HG02943 (cell line): ENCODE results near the gene SEPTIN2.
A peak's percentile ranks its signal among the peaks of the same experiment; 100 is the strongest.
"Not testable (repeated sequence)": the region's sequence is repeated elsewhere in the genome, so short reads cannot be mapped to it uniquely, and the experiment has no call there.

ENCODE experiments used
- ATAC-seq: cut with Tn5 transposase; IDR thresholded peaks from one replicate; pipeline ENCODE4 v1.9.1; 2021; ENCODE audit warnings: mild to moderate bottlenecking, low read depth, moderate library complexity; ENCODE audit not compliant: unreplicated experiment

Gene SEPTIN2

DNA sequence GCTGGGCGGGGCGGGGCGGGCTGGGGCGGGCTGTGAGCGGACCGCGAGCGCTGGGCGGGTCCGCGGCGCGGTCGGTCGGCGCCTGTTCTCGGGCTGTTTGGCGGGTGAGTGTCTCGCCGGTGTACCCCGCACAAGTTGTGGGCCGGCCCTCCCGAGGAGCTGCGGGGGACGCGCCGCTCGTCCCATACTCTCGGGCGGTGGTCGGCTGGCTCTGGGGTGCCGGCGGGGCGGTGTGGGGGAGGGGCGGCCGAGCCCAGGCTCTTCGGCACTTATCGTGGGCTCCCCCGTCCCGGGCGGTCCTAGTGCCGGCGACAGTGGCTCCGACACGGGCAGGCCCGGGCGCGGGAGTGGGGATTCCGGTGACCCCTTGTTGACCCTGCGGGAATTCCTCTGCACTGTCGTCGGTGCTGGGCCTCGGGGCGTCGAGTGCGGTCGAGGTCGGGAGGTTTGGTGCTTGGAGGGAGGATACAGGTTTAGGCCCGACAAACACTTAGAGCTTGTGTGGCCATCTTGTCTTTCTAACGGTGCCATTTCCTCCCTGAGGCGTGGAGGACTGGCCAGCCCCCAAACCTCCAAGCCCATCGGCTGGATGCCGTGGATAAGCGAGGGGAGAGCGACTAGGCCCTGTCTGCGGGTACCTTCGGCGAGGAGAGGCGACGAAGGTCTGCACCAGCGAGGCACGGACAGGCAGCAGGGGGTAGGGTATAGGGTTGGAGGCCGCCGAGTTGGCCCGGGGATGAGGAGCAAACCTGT is at the start of gene SEPTIN2:
SEPTIN2 (plus strand) TSS at position 47 of the 753 bp plus-strand sequence. CDS start 8,308 bp downstream, outside the sequence.
- peak; percentile 39 for ATAC-seq

DNA sequence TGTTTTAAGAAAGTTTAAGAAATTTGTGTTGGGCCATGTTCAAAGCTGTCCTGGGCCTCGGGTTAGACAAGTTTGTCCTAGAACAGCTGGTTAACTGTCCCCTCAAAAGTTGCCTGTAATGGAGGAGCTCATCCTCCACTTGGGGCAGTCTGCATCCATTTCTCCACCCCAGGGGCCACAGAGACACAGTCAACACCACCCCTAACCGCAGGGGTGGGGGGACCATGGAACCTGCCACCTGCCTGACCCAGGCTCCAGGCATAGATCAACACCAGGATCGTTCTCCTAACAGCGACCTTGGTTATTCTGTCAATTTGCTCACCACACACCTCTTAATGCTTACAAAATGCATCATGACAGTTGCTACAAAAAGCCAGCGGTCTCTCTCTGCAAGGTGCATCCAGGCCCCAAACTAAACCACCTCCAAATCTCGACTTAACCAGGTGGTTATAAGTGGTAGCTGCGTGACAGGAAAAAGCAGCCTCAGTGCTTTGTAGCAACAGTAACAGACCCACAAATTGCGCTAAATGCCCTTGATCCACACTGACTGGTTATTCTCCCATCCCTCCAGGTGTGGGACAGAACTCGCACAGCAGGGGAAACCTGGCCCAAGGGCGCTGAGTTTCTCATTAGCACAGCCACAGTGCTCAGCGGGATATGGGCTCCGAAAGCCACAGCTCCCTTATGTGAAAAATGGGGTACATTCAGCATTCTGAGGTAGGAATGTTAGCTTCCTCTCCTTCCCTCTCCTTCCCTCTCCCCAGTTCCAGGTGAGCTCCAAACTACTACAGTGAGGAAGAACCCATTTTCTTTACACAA is 48.3 kb upstream of the SEPTIN2 start:
- no peak for ATAC-seq

DNA sequence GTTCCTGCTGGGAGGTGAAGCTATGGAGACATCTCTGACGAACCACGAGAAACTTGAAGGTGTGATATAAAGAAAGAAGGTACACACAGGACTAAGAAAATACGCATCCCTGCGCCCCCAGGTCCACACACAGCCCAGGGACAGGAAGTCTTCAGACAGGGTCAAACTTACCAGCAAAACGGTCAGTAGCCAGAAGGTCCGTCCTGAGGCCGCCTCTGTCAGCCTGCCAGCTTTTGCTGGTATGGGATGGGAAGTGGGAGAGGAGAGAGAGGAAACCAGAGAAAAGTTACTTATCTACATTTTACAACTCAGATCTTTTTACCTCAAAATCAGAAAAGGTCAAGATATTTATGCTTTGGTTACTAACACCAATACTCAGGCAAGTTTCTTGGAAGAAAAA is 47.4 kb upstream of the SEPTIN2 start:
- no peak for ATAC-seq

DNA sequence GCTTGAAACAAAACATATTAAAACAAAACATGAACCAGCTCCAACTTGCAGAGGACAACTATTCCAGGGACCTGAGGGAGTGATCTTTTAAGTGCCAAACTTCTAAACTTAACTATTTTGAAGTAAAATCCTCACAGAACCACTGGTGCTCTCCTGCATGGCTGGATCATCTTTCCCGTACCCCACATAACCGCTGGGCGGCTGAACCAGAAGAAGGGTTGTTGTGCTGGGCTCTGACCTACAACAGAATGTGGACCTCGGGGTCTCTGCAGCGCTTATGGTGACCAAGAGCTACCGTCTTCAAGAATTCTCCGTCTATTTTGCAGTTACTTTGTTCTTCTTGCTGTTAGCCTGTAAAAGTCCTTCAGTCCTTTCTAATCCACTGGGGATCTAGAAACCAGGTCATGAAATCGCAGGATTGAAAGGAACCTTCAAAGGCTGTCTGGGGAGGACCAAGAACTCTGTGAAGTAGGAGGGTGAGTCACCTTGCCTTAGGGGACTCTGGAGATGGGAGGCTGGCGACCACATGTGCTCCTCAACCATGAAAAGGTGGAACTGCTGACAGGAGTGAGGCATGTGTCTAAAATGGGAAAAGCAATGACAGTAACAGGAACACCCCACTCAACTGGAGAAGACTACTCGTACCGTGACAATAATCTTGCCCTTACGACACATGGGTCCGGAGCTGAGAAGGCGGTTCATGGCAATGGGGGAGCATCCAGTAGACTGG is 46.8 kb upstream of the SEPTIN2 start:
- no peak for ATAC-seq

DNA sequence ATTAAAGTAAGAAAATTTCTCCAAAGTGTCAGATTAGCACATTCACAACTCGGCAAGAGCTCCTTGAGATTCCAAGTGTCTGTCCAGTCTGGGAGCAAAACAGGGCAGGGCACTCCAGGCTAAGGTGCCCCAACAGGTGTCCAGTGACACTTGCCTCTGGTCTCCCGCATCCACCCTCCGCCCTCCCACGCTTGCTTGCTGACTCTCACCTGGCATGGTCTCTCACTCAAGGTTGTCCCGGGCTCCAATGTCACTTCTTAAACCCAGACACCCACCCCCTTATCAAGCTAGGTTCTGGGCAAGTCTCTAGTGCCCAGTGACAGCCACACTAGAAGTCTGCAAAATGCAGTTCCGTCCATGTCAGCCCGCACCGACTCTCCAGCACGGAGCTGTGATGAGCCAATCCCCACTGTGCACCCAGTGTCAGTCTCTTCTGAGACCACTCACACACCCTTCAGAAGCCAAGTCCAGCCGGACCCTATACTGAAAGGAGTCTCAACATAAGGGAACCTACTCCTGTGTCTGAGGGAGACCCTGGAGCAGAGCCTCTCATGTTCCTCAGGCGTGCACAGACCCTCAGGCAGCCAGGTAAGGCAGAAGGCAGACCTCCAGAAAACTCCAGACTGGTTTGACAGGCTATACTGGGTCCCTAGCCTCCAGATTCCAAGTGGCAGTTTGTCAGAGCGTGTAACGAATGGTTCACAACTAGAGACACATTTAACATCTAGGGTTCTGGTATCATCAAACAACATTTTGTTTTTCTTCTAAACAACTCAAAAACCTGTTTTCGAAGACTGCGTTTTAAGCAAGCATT is 45.8 kb upstream of the SEPTIN2 start:
- ATAC-seq = no peak

DNA sequence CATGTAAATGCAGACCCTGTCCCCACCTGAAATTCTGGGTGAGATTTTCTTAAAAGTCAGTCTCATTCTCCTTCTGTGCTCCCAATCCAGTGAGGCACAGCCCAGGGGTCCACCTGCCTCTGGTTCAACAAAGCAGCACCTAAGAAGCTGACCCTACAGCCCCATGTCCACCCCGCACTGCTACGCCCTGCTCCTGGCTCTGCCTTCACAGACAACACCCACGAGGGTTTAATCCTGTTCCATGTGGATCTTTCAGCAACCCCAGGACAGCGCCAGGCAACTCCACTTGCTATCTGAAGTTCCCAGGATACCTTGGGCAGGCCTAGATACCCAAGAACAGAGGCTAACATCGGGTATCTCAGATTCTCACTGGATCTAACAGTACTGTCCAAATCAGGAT is 45.2 kb upstream of the SEPTIN2 start:
- ATAC-seq = no peak

DNA sequence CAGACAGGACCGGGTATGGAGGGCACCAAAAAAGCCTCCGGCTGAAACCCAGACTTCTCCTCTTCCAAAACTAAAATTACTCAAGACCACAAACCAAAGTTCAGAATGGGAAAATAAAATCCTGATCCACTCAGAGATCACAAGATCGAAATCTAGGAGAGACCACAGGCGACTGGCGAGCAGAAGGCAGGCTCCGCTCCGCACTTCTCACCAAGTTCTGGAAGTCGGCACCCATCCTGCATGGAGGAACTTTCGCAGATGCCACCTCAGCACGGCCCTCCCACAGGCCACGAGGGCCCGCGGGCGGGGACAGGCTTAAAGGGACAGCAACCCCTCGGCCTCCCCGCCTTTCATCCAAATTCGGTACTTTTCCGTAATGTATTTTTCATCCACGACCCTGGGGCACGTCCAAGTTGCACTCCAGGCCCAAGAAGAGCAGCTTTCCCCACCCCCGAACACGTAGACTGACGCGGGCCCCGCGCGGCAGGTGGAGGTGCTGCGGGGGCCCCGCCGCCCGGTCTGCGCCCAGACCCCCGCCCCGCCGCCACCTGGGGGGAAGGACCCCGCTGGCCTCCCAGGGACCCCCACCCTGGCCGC is 43.9 kb upstream of the SEPTIN2 start:
- no peak for ATAC-seq

DNA sequence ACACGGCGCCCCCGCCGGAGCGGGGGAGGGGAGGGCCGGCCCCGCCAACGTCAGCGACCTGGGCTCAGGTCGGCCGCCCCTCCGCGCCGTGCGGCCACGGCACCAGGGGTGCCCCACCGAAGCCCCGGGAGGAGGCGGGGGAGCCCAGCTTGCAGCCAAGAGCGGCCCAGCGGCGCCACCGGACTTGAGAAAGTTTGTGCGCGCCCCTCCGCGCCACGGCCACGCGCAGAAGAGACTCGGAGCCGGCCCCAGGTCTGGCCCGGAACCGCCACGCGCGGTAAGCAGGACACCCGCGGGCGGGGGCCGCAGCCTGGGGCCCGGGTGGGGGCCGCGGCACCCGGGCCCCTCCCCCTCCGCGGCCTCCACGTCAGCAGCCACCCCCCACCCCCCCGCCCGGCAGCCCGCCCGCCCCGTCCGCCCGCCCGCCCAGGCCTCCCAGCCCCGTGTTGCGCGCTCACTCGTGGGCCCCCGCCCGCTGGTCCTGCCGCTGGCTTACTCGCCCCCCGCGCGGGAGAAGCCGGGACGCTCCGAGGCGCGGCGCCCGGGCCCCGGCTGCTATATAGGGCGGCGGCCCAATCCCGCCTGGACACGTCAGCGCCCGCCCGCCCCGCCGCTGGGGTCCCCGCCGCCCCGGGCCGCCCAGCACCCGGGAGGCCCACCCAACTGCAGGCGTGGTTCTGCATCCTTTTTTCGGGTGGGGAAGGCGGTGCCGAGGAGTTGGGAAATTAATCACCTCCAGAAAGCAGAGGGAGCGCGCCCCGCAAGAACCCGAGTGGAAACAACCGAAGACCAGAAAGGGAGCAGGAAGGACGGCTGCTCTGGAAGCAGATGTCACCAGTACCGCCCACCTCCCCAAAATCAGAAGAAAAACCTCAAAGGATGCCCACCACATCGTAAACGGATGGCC is 43.2 kb upstream of the SEPTIN2 start:
- no peak for ATAC-seq

DNA sequence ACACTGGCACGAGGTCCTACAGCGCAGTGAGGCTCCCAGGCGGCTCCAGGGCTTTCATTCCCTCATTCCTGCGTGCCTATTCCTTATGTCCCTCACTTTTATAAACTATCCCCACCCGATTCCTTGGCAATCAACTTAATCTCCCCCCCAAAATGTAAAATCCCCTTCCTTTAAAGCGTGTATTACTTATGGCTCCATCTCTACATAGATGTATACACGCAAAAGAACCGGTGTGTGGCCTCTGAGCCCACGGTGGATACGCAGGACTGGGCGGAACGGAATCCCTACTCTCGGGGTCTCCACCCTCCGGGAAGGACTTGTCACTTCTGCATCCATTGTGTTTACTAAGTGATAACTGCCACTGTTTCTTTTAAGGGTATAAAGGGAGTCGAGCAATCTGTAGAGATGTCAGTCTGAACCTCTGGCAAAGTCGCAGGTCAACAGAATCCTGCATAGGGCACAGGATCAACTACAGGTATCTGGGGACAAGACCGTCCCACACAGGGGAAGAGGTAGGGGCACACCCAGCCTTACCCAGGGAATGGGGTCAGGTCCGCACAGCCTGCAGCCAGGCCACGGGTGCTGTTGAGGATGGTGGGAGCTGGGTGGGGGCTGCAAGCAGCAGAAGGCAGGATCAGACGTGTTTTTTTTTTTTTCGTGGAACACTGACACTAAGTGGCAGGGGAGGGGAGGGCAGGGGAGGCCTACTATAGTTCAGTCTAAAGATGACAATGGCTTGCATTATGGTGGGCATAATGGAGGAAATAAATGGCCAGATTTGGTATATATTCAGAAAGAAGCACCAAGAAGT is 42.3 kb upstream of the SEPTIN2 start:
- ATAC-seq = no peak

DNA sequence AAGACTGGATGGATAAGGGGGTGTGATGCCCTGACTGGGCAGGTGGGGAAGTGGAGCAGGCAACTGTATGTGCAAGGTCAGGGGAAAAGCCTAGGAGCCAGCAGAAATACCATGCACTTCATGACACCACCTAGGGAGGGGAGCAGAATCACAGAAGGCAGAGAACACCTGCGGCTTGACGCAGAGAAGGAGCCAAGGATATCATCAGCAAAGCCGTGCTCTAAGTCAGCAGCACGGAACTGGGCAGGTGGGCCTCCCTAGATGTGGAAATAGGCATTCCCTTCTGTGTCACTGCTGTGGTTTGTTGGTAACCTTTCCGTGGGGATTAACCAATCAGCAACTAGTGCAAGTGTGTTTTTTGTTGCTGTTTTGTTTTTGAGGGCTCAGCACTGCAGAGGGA is 41.6 kb upstream of the SEPTIN2 start:
- no peak for ATAC-seq

DNA sequence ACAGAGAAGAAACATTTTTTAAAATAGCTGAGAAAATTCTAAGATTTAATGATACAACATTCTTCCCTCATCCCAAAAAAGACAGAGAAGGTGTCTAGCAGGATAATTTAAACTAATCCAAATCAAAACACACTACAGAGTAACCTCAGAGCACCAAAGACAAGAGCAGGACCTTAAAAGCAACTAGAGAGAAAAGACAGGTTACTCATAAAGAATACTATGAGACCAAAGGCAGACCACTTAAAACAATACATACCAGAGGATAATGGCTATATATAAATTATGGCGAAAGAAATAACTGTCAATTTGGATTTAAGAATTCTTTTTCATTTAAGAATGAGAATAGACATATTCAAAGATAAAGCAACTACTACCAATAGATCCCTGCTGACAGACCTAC is 40.2 kb upstream of the SEPTIN2 start:
- no peak for ATAC-seq

DNA sequence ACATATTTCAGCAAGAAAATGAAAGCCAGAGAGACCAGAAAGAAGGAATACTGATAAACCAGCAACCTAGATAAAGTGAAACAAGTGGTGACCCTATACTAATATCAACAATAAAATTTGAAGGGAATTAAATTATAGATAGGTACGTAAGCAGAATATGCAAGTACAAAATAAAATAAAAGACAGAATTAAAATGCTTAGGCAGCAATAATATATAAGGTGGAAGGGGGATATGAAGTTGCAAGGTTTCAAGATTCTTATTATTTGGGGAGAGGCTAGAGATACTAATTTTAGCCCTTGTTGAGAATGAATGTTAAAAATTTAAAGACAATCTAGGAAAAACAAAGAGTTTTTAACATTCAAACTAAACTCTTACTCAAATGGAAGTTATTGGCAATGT is 39.8 kb upstream of the SEPTIN2 start:
- no peak for ATAC-seq

DNA sequence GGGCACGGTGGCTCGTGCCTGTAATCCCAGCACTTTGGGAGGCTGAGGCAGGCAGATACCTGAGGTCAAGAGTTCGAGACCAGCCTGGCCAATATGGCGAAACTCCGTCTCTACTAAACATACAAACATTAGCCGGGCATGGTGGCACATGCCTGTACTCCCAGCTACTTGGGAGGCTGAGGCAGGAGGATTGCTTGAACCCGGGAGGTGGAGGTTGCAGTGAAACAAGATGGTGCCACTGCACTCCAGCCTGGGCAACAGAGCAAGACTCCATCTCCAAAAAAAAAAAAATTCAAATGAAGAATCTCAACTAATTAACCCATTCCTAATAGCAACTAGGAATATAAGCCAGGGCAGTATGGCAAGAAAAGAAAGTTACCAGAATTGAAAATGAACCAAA is 37.4 kb upstream of the SEPTIN2 start:
- ATAC-seq = not testable (repeated sequence)

DNA sequence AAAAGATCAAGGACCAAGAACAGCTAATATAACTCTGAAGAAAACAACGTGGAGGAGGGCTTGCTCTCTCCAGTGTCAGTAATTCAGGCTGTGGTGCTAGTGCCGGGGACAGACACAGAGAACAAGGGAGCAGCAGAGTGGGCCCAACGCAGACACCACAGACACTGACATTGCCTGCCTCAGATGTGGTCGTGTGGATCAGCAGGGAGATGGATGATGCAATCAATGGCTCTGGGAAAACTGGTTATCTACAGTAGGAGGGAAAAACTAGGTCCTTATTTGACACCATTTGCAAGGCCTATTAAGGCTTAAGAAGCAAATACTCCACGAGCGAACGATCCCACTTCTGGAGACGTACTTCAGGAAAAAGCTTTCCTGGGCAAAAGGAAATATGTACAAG is 36.3 kb upstream of the SEPTIN2 start:
- no peak for ATAC-seq

DNA sequence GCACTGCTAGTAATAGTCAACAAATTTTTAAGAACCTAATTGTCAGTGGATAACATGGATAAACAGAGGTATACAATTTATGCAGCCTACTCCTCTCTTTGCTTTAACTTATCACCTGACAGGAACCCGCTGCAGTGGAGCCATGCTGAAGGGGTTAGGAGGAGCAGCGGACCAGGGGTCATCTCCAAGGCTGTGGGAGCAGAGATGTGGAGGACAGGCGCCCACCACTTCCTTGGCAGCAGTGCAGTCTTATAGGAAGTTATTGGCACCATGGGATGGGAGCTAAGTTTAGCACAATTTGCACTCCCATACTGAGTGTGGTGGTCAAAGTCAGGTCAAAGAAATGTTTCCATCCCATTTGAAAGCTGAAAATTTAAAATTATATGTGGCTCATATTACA is 35.9 kb upstream of the SEPTIN2 start:
- no peak for ATAC-seq

DNA sequence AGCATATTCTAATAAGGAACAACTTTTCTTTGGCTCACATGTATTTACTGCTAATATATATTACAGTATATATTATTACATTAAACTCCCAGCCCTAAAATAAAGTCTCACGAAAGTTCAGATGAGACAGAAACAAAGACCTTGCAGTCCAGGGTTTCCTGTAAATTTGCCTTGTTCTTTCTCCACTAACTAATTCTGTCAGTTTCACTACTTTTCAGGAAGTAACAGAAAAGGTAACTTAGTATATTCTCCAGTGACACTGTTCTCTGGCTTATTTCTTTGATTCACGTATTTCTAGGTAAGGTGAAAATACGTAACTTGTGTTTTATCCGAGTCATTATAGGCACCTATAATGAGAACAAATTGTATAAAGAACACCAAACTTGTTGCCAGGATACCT is 35.4 kb upstream of the SEPTIN2 start:
- ATAC-seq = no peak

DNA sequence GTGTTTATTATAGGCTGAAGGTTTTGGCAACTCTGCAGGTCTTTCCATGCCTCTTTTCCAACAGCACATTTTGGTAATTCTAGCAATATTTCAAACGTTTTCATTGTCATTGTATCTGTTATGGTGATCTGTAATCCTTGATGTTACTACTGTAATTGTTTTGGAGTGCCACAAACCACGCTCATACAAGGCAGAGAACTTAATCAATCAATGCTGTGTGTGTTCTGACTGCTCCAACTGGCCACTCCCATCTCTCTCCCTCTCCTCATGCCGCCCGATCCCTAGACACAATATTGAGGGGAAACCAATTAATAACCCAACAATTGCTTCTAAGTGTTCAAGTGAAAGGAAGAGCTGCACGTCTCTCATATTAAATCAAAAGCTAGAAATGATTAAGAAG is 33.2 kb upstream of the SEPTIN2 start:
- ATAC-seq = no peak

DNA sequence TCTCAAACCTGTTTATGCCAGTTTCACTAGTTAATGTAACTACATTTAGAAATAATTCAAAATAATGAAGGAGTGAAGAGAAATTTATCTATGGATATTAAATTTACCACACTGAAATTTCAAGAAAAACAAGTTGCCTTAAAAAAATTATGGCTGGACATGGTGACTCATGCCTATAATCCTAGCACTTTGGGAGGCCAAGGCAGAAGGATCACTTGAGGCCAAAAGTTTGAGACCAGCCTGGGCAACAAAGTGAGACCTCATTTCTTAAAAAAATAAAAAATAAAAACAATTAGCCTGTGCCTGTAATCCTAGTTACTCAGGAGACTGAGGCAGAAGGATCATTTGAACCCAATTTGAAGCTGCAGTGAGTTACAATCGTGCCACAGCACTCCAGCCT is 30.1 kb upstream of the SEPTIN2 start:
- ATAC-seq = no peak
